ENCODE measurements around the gene IGF1R.

Gene IGF1R

DNA sequence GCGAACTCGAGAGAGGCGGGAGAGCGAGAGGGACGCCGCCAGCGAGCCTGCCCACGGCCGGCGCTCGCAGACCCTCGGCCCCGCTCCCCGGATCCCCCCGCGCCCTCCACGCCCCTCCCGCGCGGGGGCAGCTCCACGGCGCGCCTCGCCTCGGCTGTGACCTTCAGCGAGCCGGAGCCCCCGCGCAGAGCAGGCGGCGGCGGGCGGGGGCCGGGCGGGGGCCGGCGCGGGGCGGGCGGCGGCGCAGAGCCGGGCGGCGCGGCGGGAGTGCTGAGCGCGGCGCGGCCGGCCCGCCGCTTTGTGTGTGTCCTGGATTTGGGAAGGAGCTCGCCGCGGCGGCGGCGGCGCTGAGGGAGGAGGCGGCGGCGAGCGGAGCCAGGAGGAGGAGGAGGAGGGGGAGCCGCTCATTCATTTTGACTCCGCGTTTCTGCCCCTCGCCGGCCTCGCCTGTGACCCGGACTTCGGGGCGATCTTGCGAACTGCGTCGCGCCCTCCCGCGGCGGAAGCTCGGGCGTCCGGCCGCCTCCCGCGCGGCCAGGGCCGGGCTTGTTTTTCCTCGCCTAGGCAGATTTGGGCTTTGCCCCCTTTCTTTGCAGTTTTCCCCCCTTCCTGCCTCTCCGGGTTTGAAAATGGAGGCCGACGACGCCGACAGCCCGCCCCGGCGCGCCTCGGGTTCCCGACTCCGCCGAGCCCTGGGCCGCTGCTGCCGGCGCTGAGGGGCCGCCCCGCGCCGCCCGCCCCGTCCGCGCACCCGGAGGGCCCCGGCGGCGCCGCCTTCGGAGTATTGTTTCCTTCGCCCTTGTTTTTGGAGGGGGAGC lies 524 bp downstream of the IGF1R start:
- no peak for DNase-seq (ENCODE audit: low spot score)

DNA sequence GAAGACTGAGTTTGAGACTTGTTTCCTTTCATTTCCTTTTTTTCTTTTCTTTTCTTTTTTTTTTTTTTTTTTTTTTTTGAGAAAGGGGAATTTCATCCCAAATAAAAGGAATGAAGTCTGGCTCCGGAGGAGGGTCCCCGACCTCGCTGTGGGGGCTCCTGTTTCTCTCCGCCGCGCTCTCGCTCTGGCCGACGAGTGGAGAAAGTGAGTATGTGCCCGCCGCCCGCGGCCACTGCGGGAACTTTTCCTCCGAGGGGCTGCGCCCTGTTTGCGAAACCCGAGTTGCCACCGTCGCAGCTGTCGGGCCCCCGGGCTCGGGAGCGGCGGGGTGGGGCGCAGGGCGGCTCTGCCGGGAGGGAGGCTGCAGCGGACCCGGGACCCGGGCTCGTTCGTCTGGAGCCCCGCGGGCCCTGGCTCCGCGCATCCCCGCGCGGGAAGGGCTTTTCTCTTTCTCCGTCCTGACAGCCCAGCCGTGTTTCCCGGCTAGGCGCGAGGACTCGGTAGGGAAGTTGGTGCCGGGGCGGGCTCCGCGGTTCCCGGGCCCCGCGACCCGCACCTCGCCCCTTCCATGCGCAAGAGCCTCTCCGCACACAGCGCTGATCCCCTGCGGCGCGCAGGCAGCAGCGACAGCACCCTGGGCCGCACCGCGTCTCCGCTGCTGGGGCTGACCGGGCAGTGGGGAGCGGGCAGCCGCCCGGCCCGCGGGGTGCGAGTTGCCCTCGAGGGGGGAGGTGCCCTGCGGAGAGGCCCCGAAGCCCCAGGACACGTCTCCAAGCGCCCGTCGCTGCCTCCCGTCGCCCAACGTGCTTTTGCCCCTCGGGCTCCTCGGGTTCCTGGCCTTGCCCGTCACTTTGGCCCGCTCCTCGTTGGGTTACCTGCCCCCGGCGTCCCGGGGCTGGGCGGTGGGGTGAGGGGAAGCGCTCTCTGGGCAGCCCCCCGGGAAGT lies 1.4 kb downstream of the IGF1R start:
- DNase-seq (ENCODE audit: low spot score) = no peak

DNA sequence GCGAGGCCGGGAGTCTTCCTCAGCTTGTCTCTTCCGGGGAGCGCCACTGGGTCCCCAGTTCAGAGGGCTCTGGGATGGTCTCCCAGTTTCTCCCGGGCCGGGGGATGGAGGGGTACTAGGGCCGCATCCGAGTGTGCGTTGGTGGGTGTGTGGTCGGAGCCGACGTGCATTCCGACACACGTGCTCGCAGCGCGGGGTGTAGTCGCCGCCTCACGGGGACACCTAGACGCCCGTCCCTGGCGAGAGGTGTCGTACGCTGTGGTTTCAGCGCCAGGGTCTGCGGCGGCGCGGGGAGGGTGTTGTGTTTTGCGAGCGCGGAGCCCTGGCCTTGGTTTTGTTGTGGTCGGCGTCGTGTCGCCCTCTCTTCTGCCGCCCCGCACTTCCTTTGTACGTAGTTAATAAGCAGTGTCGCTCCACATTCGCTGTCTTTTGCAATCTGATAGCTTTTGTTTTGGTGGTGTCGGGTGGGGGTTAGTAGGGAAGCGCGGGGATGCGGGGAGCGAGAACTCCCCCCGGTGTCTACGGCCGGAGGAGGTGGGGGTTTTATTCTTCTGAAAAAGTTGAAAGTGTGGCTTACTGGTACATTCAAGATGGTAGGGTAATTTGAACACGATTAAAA lies 2.2 kb downstream of the IGF1R start:
- no peak for DNase-seq (ENCODE audit: low spot score)

DNA sequence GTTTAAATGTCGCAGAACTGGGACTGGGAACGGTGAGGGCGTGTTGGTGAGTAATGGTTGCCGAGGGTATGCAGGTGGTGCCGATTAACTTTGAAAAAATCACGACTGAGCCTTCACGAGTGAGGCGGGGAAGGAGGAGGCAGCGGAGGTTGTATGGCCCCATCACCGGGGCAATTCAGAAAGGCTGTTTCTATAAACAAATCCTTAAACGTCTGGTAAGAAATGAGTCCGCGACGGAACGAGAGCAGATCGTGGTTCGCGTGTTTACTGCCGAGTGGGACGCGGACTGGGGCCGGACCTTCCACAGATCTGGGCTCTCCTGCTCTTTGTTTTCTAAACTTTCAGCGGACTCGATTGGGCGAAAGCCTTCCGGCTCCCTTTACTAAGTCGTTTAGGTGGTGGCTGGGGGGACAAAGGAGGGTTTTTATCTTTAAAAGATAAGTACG lies 2.7 kb downstream of the IGF1R start:
- no peak for DNase-seq (ENCODE audit: low spot score)

DNA sequence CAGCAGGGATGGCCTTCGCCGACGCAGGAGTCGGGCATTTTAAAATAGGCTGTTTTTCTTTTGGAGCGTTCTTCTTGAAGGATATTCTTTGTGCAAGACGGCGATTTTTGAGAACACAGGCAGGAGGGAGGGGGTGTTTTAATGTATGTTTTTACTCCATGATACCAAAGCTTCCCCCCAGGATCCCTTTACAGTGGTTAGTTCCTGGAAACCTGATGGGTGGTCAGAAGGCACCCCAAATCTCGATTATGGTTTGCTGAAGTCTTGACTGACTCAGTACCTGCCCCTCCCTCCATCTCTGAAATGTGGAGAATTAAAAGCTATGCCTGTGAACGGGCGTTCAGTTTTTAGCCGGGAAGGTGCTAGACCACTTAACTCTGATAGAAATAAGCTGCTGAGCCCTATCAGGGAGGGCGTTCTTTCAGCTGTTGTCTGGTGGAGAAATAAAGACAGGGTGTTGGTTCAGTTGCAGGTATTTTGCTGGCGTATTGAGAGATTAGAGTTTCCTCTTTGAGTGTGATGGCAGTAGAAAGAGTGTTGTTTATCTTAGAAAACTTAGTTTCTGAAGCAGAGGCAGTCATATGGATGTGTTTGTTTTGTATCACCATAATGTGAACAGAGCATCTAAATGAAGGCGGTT lies 3.4 kb downstream of the IGF1R start:
- no peak for DNase-seq (ENCODE audit: low spot score)

DNA sequence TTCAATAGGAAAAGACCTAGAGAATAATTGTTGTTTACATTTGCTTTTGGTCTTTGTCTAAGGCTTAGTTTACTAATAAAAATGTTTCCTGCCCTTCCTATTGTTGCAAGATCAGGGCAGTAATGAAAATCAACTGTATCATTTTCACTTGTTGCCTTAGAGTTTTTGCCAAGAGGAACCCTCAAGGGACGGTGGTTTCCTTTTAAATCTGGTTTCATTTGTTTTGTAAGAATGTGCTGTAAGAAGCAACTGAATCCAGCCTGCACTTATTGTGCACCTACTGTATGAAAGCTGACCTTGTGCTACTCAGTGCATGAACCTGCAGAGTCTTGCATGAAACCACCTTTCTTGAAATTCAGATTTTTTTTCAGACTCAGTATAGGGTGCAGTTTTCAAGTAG lies 5.3 kb downstream of the IGF1R start:
- no peak for DNase-seq (ENCODE audit: low spot score)

DNA sequence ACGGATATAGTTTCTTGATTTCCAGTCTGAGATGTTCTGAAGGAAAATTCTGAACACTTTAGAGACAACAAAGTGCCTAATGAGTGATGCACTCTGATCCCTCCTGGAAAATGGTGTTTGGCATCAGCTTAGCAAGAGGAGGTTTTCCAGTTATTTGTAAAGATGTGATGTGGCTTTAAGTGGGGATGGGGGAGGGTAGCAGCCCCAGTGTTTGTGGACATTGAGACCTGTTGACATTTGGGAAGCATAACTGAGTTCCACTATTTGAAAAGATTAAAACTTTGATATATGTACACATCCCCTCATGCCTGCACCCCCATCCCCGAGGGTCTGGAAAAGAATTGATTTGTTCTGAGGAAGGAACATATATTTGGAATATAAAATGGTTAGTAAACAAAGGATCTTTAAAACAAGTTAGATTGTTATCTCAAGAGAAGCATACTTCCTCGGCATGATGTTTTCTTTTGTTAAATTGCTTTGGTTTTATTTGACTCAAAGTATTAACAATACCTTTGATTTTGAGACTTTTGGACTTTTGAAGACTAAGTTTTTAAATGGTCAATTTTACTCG lies 6.5 kb downstream of the IGF1R start:
- no peak for DNase-seq (ENCODE audit: low spot score)

DNA sequence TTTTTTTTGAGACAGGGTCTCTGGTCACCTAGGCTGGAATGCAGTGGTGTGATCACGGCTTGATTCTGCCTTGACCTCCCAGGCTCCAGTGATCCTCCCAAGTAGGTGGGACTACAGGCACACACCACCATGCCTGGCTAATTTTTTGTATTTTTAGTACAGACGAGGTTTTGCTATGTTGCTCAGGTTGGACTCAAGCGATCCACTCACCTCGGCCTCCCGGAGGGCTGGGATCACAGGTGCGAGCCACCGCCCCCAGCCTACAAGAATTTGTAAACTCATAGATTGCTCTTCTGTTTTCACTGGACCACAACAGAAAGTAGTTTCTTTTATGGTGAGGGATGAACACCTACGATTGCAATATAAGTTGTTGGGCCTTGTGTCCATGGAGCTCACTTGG lies 7.4 kb downstream of the IGF1R start:
- no peak for DNase-seq (ENCODE audit: low spot score)

DNA sequence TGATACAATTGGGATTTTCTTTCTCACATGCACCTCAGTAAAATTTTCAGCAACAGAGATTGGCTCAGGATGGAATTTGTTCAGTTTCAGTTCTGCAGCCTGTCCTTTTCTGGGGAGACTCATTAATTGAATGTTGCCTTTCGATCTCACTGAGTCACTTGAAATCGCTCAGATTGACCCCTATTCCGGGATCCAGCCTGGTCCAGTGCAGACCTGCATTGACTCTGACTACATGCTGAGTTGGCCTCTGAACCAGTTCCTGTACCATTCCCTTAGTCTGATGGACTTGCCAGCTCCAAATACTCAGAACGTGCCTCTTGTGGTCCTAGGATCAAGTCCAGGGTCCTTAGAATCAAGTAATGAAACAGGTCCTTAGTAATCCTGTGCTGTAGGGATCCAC lies 9.4 kb downstream of the IGF1R start:
- no peak for DNase-seq (ENCODE audit: low spot score)

DNA sequence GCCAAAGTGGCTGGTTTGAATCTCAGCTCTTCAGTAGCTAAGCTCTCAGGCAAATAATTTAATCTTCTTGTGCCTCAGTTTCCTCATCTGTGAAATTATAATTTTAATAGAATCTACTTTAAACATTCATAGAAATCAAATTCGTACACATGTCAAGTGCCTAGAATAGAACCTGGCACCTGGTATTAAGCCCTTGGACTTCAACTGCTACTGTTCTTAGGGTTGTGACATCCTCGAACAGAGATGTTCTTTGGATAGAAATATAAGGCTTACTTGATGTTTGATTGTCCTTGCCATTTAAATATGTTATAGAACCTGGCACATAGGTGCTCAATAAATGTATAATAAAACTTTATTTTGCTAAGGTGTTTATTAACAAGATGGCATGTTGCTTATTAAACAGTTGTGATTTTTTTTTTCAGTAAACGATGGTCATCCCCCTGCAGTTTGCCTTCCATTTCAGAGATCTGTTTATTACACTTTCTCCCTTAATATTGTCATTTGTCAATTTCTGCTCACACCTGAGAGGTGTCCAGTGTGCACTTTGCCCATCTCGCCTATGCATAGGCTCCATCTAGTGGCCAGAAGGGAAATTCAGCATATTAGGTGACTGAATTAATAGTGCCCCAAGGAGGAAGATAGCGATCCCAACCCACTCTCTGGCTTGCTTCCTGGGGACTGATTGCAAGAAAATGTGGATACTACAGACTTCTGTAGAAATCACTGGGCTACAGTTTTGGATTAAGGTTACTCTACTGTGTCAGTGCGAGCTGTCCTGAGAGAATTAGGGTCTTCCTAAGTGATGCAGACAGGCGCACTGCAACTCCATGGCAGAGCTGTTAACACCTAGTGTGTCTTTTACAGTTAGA lies 10.7 kb downstream of the IGF1R start:
- DNase-seq (ENCODE audit: low spot score) = no peak

DNA sequence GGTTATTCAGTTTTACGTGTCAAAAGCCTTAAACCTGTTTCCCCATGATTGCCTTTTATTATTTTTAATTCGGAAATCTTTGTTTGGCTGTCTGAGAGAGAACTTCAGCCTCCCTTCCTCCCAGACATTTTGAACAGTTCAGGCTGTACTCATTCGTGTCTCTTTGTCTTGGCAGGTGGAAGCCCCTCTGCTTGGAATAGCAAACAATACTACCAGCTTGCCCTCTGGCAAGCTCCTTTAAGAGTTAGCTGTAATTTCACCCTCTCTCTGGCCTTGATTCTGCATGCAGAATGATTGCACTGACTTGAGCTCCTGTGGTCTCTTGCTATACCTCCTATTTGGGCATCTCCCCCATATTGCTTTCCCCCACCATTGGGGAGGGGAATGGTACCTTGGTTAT lies 11.7 kb downstream of the IGF1R start:
- no peak for DNase-seq (ENCODE audit: low spot score)

DNA sequence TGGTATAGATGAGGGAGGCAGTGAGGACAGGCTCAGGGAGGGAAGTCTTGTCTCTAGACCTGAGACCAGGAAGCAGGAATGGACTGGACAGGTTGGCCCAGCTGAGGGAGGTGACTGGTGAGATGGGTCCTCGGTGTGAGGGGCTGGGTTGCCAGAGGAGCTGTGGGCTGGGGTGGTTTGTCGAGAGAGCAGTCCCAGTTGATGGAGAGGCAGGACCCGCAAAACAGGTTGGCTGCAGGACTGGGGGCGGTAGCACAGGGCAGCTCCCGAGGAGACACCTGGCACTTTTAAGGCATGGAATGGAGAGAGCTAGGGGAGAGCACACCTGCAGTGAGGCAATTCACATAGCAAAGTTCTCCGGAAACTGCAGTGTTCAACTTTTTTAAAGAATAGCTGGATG lies 14.7 kb downstream of the IGF1R start:
- no peak for DNase-seq (ENCODE audit: low spot score)

DNA sequence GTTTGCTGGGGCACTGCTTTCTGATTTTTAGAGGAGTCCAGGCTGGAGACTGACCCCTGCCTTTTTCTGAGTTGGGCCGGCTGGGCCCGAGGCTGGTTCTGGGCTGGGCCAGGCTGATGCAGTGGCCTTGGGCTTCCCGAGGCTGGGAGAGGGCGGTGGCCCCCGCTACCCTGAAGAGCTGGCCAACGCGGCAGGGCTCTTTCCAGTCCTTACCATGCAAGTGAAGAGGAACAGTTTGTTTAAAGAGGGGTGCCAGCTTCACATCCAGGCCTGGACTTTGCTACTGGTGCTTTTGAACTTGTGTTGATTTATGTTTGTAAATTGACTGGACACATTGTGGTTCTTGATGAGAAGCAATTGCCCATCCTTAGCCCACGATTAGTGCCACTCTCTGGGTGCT lies 15.3 kb downstream of the IGF1R start:
- no peak for DNase-seq (ENCODE audit: low spot score)

DNA sequence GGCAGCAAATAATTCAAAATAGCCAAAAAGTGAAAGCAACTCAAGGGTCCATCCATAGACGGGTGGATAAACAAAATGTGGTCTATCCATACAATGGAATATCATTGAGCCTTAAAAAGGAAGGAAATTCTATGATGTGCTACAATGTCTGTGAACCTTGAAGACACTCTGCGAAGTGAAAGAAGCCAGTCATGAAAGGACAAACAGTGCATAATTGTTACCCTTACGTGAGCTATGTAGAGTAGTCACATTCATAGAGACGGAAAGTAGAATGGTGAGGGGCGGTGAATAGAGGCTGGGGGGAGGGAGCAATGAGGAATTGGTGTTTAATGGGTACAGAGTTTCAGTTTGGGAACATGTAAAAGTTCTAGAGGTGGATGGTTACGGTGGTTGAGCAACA lies 18.1 kb downstream of the IGF1R start:
- DNase-seq (ENCODE audit: low spot score) = no peak

DNA sequence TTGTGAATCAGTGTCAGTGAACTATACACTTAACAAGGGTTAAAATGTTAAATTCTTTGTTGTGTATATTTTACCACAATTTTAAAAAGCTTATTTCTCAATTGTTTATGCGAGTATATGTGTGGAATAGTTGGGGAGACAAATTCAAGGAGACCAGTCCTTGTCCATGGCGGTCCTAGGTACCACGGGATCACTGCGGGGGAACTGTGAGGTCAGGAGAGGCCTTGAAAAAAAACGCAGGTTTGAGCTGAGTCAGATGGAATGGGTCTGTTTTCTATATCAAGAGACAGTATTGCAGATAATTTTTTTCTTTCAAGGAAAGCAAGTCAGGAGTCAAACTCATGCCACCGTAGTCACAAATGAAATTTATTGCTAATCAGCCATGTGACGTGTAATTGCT lies 18.5 kb downstream of the IGF1R start:
- DNase-seq (ENCODE audit: low spot score) = no peak

DNA sequence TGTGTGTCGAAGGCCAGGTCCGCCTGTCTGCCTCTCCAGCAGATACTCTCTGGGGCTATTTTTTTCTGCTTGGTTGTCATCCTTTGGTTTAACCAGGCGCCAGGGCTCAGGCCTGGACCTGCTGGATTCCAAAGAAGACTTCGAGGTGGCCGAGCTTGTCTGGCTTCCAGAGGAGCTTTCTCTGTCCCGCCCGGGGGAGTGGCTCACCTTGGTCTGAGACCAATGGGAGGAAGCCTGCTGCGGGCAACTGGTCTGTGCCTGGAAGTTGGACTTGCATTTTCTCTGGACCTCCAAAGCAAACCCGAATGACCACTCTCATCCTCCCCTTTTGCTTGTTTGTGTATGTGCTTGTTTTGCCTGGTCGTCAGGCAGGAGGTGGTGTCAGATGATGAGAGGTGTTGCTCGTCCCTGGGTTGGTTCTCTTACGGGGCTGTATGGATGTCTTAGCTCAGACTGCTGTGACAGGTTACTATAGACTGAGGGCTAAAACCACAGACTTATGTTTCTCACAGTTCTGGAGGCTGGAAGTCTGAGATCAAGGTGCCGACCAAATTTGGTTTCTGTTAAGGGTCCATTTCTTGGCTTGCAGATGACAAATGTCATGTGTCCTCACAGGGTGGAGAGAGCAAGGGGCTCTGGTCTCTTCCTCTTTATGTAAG lies 19.3 kb downstream of the IGF1R start:
- DNase-seq (ENCODE audit: low spot score) = no peak

DNA sequence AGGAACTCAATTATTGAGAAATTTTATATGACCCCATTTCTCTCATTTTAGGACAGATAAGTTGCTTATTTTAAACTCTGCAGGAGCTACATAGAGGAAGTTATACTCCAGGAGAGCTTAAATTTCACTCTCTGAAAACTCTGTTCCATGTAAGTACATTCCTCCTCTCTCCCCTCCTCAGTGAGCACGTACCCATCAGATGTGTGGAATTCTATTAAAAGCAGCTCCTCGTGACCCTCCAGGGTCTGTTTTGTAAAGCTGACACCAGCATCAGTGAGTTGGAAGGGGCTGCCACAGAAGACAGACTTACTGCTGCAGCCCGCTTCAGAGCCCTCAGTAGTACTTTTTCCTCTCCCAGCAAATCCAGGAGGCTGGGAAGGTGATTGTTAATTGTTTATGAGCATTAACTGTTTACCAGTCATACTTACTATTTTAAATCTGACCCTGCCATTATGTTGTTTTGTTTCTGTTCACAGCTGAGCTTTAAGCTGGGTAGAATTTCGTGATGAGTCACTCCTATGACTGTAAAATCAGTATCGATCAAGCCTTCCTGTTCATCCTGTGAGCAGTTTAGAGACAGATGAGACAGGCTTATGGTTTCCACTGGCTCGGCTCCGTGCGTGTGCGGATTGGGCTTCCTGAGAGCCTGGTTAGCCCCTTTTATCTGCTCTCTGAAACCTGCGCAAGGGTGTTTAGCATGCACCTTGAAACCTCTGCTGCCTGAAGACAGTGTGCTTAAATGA lies 20.4 kb downstream of the IGF1R start:
- DNase-seq (ENCODE audit: low spot score) = no peak

DNA sequence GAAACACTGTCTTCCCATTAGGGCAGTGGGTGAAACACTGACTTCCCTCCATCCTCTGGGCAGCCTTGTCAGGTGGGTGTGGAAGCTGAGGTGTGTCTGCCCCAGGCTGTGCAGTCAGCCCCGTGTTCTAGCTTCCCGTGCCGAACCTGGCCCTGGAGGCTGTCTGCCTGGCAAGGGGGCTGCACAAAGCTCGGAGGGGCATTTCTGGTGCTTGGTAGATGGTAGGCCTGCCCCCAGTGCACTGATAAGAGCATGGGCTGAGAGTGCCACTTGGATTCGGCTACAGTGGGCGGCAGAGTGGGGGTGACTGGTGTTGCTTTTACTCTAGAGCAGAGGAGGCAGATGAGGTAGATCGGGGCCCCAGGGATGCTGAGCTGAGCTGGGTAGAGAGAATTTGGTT lies 21.3 kb downstream of the IGF1R start:
- DNase-seq (ENCODE audit: low spot score) = no peak

Measured in kidney capillary endothelial cell (primary cell).